WTC11 (cell line): ENCODE measurements around the gene BICC1.

ENCODE experiments used
- ATF1 ChIP-seq: sonication (generic); formaldehyde crosslinking; IDR thresholded peaks from 2 replicates; pipeline ENCODE4 v1.8.1; 2023; ENCODE audit warnings: mild to moderate bottlenecking, moderate library complexity, missing genetic modification reagents
- CTCF ChIP-seq: fragments of 200-600 bp; IDR thresholded peaks from 2 replicates; pipeline ENCODE4 v1.8.0; 2022; ENCODE audit warnings: antibody characterized with exemption
- FOXJ3 ChIP-seq: sonication (generic); formaldehyde crosslinking; IDR thresholded peaks from 2 replicates; pipeline ENCODE4 v1.9.0; 2021; ENCODE audit warnings: missing genetic modification reagents, mild to moderate bottlenecking, borderline replicate concordance
- JUN ChIP-seq: sonication (generic); formaldehyde crosslinking; IDR thresholded peaks from 2 replicates; pipeline ENCODE4 v1.8.0; 2023; ENCODE audit warnings: mild to moderate bottlenecking, missing genetic modification reagents
- MAX ChIP-seq: sonication (generic); formaldehyde crosslinking; IDR thresholded peaks from 2 replicates; pipeline ENCODE4 v1.8.0; 2022; ENCODE audit warnings: mild to moderate bottlenecking, missing genetic modification reagents
- MLX ChIP-seq: sonication (generic); formaldehyde crosslinking; IDR thresholded peaks from 2 replicates; pipeline ENCODE4 v1.8.1; 2023; ENCODE audit warnings: mild to moderate bottlenecking, missing genetic modification reagents, moderate library complexity
- NR1H2 ChIP-seq: sonication (generic); formaldehyde crosslinking; IDR thresholded peaks from 2 replicates; pipeline ENCODE4 v1.9.0; 2021; ENCODE audit warnings: mild to moderate bottlenecking, moderate library complexity, missing genetic modification reagents
- TCF7 ChIP-seq: sonication (generic); formaldehyde crosslinking; IDR thresholded peaks from 2 replicates; pipeline ENCODE4 v1.8.0; 2022; ENCODE audit warnings: mild to moderate bottlenecking, low read depth, missing genetic modification reagents, moderate library complexity
- USF1 ChIP-seq: sonication (generic); formaldehyde crosslinking; IDR thresholded peaks from 2 replicates; pipeline ENCODE4 v1.8.0; 2022; ENCODE audit warnings: mild to moderate bottlenecking, missing genetic modification reagents
- ZNF263 ChIP-seq: sonication (generic); formaldehyde crosslinking; IDR thresholded peaks from 2 replicates; pipeline ENCODE4 v1.8.1; 2022; ENCODE audit warnings: low read depth, mild to moderate bottlenecking, moderate library complexity, missing genetic modification reagents
- ZNF281 ChIP-seq: sonication (generic); formaldehyde crosslinking; IDR thresholded peaks from 2 replicates; pipeline ENCODE4 v1.8.0; 2023; ENCODE audit warnings: mild to moderate bottlenecking, missing genetic modification reagents
- ZNF396 ChIP-seq: fragments of 250-450 bp; sonication (Bioruptor Pico); IDR thresholded peaks from 2 replicates; pipeline ENCODE4 v1.8.0; 2021; ENCODE audit warnings: mild to moderate bottlenecking, moderate library complexity, borderline replicate concordance
- TF ChIP-seq, protein P1 (sequence below): sonication (generic); formaldehyde crosslinking; conservative IDR thresholded peaks from 2 replicates; pipeline ENCODE4 v1.8.1; 2022; ENCODE audit warnings: mild to moderate bottlenecking, missing genetic modification reagents
- TF ChIP-seq, protein P2 (sequence below): sonication (generic); formaldehyde crosslinking; IDR thresholded peaks from 2 replicates; pipeline ENCODE4 v1.8.1; 2022; ENCODE audit warnings: low read depth, missing genetic modification reagents, borderline replicate concordance

DNA sequence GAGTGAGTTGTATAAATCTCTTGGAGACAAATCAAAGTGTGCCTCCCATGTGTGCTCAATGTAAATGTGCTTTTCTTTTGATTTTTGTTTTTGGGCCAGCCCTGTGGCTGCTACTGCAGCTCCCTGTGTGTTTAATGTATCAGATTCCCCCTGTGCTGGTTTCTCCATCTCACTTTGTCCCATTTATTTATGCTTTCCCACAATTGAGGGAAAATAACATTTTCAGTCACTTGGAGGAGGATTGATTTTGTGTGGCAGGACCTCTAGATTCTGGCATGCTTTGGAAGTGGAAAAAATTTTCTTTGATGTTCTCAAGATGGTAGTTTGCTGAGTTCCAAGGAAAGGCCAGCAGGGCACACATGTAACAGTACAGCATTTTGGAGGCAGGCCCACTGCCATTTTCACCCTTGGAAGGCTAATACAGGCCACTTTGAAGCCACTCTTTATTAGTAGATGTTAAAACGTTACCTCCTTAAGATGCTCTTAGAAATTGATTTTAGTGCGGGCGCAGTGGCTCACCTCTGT, 323.6 kb downstream of the BICC1 start:
- TF ChIP-seq CTCF (no peak), TCF7 (CRISPR knock-in tag) (no peak), JUN (no peak), NR1H2 (no peak), ATF1 (CRISPR knock-in tag) (no peak), ZNF281 (CRISPR knock-in tag) (no peak), USF1 (CRISPR knock-in tag) (no peak), FOXJ3 (CRISPR knock-in tag) (no peak), MLX (CRISPR knock-in tag) (no peak), ZNF396 (CRISPR knock-in tag) (no peak), MAX (CRISPR knock-in tag) (no peak), ZNF263 (CRISPR knock-in tag) (no peak)
- TF ChIP-seq, protein P1, sequence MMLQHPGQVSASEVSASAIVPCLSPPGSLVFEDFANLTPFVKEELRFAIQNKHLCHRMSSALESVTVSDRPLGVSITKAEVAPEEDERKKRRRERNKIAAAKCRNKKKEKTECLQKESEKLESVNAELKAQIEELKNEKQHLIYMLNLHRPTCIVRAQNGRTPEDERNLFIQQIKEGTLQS (CRISPR knock-in tag), result no peak
- TF ChIP-seq, protein P2, sequence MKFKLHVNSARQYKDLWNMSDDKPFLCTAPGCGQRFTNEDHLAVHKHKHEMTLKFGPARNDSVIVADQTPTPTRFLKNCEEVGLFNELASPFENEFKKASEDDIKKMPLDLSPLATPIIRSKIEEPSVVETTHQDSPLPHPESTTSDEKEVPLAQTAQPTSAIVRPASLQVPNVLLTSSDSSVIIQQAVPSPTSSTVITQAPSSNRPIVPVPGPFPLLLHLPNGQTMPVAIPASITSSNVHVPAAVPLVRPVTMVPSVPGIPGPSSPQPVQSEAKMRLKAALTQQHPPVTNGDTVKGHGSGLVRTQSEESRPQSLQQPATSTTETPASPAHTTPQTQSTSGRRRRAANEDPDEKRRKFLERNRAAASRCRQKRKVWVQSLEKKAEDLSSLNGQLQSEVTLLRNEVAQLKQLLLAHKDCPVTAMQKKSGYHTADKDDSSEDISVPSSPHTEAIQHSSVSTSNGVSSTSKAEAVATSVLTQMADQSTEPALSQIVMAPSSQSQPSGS (CRISPR knock-in tag), result no peak
